GM04503 (cell line): Measurements from ENCODE around the gene MAPKAPK3.

Experiments
- DNase-seq: peaks from one replicate; pipeline ENCODE4 v3.0.0-alpha.2; 2012; ENCODE audit warnings: low read depth

Gene MAPKAPK3

DNA sequence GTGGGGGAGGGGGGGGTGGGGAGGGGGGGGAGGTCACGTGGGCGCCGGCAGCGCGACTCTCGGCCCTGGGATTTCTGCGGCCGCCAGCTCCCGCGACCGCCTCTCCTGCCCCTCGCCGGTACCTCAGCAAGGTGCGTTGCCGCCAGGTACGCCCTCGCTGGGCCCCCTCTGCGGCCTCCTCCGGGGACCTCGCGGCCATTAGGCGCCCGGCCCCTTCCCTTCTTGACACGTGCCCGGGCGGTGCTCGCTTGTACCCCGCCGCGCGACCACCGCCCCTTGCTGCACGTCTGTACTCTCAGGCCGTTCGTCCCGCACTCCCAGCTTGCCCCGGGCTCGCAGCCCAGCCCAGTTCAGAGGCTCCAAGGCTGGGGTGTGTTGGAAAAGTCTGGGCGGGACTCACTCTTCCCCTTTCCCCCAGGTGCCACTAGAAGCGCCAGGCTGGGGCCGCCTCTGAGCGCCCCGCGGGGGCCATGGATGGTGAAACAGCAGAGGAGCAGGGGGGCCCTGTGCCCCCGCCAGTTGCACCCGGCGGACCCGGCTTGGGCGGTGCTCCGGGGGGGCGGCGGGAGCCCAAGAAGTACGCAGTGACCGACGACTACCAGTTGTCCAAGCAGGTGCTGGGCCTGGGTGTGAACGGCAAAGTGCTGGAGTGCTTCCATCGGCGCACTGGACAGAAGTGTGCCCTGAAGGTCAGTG lies at the start of gene MAPKAPK3:
MAPKAPK3 (plus strand) TSS at position 56 of the 696 bp plus-strand sequence; CDS start at position 471, 415 bp downstream.
- no peak for DNase-seq

DNA sequence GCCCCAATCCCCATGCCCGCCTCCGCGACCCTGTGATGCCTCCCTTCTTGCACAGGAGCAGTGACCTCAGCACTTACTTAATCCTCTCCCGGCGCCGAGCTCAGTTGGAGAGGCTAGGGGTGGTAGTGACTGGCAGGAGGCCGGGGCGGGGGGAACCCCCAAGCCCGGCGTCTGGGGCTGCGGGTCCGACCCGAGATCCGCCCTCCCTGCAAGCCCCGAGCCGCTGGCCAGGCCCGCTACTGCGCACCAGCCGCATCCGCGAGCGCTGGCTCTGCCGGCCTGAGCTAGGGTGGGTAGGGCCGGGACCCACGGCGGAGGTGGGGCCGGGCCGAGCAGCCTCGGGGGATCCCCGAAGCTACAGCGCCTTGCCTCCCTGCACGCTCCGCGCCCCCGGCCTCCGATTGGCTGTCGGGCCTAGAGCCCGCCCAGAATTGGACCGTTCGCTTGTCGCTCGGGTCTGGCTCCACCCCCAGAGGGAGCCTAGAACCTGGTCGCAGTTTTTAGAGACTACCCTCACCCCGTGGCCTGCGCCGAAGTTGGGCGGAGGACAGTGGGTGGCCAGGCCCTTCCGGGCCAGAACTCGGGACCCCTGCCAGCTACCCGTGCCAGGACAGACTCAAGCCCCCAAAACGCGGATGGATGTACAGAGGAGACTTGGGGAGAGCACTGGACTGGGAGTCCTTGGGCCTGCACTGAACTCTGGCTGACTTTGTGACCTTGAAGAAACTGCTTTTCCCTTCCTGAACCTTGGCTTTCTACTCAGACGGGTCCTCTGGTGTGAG lies 49.4 kb upstream of the MAPKAPK3 start, which contains the start of gene C3orf18:
C3orf18 (minus strand) TSS at position 362 of the 782 bp plus-strand sequence. CDS start 2,048 bp downstream, outside the sequence.
- DNase-seq = peak; percentile 60

DNA sequence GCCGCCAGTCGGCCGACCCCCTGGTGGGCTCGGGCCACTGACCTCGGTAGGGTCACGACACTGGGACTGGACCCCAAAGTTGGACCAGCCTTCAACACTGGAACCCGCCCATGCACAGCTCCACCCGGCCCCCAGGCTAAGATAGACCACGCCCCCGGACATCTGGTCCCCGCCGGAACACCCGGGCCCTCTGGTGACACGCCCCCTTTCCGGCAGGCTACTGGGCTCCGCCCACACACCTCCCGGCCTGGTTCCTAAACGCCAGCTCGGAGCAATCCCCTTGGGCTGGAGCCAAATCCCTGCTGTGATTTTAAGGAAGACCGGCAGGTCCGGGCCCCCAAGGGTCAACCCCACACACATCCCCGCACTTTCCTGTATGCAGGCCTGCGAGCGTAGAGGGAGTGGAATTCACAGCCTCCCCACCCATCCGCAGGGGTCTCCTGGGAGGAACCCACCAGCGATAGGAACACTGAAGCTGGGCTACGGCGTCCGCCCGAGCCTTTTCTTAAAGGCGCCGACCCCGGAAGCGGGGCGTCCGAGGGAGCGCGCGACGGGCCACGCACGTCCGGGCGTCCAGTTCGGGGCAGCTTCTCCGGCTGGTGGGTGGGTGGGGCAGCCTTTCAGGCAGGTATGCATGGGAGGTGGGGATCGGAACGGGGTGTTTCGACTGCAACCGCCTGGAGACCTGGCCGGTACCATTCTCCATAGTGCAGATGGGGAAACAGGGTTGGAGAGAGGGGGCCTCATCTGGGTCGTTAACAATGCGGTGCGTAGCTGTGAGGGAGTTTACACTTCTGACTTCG lies 47.8 kb upstream of the MAPKAPK3 start, which contains the start of gene HEMK1:
HEMK1 (plus strand) TSS at position 576 of the 803 bp plus-strand sequence. CDS start 1,583 bp downstream, outside the sequence.
- DNase-seq = peak; percentile 69

DNA sequence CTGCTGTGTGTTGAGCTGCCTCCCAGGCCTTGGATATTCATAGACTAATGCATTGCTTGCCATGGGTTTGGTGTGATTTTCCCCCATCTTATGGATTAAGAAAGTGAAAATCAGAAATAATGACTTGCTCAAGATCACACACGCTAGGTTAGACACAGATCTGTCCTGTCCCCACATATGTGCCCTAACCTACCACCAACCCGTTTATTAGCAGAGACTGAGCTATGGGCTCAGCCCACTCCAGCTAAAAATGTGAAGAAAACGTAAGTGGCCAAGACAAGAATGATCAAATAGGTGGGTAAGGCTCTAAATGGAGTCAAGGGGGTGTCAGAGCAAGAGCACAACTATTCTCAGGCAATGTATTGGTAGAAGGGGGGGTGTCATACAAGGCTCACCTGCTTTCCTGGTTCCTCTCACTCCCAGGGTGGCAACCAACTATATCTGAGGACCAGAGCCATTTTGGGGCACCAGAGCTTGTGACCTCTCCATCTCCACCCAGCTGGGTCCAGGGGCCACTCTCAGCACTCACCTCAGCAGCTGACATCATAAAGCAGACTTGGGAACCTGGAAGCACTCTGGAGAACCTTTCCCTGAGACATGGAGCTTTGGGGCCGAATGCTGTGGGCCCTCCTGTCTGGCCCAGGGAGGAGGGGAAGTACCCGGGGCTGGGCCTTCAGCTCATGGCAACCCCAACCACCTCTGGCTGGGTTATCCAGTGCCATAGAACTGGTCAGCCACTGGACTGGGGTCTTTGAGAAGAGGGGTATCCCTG lies 46.3 kb upstream of the MAPKAPK3 start:
- no peak for DNase-seq

DNA sequence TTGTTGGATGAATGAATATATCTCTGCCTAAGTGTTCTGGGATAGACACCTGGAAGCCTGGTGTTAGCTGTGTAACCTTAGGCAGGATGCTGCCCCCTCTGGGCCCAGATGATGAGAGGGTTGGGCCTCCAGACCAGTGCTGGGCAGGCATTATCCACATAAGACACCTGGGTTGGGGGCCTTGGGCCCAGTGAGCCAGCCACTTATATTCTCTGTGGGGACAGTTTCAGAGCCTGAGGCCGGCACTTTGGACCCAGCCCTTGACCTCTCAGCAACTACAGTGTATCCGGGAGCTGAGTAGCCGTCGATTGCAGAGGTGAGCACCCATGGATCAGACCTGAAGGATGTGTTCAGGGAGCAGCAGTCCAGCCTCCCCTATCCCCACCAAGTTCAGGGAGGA lies 45.5 kb upstream of the MAPKAPK3 start:
- DNase-seq = no peak

DNA sequence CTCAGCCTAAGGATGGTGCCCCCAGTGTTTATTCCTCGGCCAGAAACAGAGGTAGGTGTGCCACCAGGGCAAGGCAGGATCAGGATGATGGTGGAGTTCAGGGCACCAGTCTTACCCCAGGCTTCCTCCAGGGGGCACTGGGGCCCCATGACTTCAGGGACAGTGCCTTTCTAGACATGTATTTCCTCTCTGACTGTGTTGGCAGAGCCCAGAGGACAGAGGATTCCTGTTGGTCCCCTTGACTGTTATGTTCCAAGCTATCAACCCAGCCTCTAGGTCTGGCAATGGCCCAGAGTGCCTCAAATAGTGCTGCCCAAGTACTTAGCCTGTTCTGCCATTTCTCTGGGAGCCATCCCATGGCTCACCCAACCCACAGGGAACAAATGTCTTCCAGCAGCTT lies 44.8 kb upstream of the MAPKAPK3 start:
- DNase-seq = no peak

DNA sequence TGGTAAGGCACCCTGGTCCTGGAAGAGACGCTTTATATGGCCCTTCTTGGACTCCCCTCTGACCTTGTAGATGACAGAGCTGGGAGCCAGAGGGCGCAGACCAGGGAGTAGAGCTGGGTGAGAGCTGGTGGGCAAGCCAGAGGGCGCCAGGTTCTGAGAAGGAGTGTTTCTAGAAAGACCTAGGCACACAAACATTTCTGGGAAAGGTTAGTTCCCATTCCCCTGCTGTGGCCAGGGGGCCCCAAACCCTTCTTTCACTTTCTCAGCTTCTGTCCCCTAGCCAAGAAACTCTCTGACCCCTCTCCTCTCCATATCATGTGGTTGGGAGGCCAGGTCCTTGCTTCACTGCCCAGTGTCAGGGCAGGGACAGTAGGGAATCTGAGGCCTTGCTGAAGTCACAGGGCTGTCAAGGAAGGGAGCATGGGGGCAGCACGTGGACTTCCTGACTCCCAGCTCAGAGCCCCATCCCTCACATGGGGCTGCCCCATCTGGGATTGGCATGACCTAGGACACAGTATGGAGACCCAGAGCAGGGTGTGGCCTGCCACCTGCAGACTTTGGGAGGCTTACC lies 44.1 kb upstream of the MAPKAPK3 start:
- no peak for DNase-seq

DNA sequence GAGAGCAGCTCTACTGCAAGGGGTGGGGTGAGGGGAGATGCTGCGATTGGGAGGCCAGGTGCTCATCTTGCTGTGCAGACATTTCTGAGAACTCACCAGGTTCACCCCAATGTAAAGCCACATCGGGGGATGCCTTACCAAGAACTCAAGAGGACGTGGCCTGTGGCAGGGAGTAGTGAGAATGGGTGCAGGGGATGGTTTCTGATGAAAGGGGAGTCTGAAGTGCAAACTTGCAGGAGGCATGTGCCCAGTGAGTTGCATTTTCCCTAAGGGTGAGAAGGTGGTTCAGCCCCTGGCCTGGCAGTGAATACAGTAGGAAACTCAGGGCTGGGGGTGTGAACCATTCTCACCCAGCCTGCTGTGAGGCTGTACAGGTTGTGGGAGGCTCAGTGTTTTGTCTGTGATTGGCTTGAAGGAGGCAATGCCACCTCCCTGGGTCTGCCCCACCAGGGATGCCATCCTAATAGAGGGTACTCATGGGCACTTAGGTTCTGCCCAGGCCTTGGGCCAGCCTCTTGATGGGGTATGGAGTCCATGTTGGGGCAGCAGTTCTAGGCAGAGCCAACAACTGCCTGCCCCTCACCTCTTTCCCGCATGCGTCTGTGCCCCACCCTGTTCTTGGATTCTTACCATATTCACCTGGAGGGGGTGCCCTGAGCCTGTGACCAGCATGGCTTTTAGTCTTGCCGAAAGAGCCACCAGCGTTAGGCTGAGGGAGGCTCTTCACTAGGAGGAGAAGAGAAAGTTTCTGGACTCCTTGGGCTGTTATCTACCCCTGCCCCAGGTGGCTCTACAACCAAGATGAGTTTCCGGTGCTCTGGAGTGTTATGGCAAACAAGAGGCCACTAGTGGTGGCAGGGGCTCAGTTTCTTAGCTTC lies 43.1 kb upstream of the MAPKAPK3 start:
- DNase-seq = no peak

DNA sequence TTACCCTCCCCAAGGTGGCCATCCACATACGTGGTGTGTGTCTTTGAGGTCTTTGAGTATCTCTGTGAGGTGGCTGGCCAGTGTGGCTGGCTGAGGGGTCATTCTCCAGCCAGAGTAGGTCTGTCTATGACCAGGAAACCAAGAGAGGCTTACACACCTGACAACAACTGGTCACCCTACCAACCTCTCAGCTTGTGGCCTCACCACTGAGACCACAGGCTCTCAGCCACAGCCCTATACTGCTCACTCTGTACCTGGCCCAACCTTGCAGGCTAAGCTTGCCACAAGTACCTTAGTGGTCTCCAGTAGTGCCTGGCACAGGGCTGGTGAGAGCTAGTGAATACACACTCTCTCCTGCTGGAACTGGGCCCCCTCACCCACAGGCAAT lies 42.5 kb upstream of the MAPKAPK3 start:
- no peak for DNase-seq

DNA sequence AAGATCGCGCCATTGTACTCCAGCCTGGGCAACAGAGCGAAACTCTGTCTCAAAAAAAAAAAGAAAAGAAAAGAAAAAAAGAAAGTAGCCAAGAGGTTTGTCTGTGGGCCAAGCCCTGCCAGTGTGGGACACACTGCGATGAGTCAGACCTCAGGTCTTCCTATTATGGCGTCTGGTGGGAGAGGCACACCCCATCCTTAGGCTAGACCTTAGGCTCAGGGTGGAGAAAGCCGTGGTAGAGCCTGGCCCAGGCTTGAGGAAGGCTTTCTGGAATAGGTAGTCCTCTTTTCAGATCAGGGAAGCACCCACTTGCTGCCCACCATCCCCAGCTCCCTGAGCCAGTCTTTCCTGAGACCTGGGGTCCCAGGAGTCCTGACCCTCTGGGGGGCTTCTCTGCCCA lies 41.6 kb upstream of the MAPKAPK3 start:
- no peak for DNase-seq

DNA sequence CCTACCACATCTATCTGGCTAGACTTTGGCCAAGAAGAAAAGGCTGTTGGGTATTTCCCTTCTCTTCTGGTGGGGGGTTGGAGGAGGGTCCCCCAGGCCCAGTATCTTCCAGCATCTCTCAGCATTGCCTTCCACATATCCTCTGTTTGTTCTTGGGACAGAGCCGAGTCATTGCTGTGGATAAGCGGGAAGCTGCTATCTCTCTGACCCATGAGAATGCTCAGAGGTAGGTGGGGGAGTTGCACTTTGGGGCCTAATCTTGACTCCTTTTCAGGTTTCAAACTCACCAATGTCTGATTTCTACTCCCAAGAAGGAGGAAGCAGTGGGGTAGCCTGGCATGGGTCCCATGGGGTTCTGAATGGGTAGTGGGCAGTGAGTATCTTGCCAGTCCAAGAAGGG lies 39.6 kb upstream of the MAPKAPK3 start:
- DNase-seq = no peak

DNA sequence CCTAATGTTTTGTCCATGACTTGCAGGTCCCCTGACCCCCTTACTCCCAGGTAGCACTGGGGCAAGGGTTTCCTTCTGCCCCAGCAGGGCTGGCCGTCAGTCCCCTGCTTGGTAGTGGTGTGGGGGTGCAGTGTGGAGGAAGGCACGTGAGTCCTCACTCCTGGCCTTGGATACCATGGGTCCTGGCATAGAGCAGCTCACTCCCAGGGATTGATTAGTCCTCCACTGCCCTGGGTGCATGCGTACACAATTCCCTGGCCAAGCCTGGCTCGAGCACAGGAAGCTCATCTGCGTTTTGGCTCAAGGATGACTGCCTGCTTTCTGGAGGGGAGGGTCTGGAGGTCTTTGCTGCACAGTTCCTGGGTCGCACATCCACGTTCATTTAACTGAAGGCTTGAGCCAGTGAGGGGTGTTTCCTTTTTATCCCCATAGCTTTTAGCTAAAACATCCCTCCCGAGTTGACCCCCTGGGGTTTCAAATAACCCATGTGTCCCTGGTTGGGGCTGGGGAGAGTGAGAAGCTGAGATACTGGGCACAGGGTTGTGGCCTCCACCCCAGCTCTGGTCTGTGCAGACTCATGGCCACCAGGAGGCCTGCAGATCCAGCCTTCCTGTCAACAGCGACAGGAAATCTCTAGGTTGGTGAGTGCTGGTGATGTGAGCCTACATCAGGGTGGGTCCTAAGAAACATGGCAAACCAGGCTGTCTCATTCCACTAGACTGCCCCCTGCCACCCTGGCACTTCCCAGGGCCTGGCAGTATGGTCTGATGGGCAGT lies 36.1 kb upstream of the MAPKAPK3 start:
- no peak for DNase-seq

DNA sequence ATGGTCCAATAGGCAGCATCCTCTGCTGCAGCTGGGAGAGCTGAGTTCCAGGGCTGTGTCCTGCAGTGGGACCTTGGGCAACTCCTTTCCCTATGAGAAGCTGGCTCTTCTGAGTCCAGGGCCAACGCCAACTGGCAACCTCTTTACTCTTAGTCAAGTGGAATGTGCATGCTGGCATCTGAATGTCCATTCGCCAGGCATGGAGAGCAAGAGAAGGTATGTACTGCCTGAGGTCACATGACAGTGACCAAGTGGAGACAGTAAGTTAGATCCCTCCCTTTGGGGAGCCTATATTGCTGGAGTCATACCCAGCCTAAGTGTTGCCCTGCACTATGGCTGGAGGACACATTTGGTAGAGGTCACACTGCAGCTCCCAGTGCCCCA lies 35.5 kb upstream of the MAPKAPK3 start:
- DNase-seq = no peak

DNA sequence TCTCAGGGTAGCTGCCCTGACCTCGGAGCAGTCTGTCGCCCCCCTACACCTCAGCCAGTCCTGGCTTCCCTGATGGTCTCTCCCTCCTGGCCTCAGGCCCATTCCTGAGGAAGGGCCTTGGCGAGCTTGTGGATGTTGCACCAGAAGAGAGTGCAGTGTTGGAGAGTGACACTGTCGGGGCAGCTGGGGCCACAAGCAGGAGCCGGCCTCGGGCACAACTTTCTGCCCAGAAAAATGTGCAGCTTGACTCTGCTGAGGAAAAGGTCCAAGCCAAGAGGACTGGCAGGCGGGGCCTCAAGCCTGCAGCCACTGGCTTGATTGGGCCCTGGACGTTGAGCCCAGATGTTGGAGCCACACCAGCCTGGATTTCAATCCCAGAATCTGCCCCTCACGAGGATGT lies 34.9 kb upstream of the MAPKAPK3 start:
- DNase-seq = no peak

DNA sequence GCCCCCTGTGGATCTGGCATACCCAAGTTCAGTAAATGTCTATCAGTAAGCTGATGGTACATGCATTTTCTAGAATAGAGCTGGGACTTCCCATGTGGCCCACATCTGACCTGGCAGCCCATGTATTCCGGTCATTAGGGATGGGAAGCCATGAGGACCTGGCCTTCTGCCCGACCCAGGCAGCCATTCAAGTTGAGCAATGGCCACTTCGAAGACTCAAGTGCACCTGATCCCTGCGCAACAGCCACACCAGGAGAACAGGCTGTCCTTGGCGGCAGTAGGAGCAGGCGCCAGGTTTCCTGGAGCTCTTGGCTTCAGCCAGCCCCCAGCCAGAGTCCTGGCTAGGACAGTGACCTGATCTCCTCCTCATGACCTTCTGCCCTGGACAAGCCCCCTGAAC lies 33.1 kb upstream of the MAPKAPK3 start:
- no peak for DNase-seq

DNA sequence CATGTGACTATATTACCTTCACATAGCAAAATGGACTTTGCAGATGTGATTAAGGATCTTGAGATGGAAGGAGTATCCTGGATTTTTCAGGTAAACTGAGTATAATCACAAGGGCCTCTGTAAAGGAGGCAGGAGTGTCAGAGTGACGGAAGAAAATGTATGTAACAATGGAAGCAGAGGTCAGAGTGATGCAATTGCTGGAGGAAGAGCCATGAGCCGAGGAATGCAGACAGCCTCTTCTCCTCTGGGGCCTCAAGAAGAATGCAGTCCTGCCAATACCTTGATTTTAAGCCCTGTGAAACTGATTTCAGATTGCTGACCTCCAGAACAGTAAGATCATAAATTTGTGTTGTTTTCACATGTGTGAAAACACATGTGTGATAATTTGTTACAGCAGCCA lies 32.6 kb upstream of the MAPKAPK3 start:
- DNase-seq = no peak

DNA sequence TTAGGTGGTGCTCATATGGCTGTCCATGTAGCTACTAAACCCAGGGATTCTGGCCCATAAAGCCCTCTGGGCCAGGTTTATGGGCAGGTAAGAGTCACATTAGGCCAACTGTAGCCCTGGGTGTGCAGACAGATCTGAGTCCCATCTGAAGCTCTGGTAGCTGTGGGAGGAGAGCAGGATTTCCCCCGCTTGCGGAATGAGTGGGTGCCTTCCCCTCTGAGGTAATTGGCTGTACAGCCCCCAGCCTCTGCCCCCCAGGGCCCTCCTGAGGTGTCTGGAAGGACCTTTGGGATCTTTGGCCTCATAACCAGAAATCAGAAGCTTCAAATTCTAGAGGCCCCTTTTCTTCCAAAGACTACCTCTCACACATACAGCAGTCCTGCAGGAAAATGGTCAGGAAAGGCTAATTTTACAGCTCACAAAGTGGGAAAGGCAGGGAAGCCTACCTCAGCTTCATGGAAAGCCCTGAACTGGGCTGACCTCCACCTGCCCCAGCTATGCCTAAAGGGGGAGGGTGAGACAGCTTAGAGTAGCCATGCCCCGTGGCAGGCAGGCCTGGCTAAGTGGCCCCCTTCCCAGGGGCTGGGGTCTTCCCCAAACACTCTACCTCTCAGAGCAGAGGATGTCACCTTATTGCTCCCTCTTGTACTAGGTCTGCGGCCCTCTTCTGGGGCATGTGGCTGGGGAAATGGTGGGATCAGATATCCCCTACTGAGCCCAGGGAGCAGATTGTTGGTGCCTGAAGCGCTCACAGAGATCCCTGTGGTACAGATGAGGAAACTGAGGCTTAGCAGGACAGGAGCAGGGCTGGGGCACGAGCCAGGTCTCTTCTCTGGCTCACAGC lies 30.8 kb upstream of the MAPKAPK3 start:
- DNase-seq = no peak

DNA sequence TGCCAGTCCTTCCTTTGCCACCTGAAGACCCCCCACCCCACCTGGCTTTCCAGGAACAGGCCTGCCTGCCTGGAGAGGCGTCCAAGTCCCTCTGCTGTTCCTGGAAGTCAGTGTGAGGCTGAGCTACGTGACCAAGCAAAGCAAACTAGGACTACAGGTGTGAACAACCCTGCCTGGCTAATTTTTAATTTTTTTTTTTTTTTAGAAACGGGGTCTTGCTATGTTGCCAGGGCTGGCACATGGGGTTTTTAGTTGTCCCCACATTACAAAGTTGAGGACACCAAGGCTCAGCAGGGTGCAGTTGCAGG lies 30.2 kb upstream of the MAPKAPK3 start:
- DNase-seq = no peak

DNA sequence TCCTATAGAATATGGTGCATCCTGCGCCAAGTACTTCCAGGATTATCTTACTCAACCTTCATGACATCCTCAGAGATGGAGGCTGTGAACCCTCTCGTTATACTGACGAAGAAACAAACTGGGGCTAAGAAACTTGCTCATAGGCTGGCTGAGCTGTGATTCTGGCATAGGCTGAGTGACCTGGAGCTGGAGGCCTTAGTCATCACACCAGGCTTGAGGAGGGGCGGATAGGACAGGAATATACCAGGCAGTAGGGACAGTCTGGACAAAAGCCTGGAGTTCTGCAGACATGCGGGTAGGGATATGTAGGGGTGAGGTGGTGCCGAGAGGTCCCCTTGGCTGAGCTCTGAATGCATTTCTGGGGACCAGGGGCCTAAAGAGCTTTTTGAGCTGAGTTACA lies 29.6 kb upstream of the MAPKAPK3 start:
- no peak for DNase-seq
